ENCODE results near the gene LSR.
"Not testable (repeated sequence)": the region's sequence is repeated elsewhere in the genome, so short reads cannot be mapped to it uniquely, and the experiment has no call there.

LSR gene

GRCh38 chr19:35236638-35237400, 12.0 kb upstream of the LSR start:
- Histone ChIP-seq H3K27me3 (ENCODE audit: control insufficient read depth, insufficient read depth, low read length) (no peaks in the 10 kb centered on the region), H3K4me1 (ENCODE audit: control insufficient read depth, insufficient read depth, low read length) (no peaks in the 10 kb centered on the region), H3K9me3 (ENCODE audit: control insufficient read depth, insufficient read depth, low read length) (no peaks in the 10 kb centered on the region), H3K9ac (ENCODE audit: low read depth, low read length) (no peak overlapping the region), H3K36me3 (ENCODE audit: control insufficient read depth, insufficient read depth, low read length) (no peaks in the 10 kb centered on the region), H3K4me3 (ENCODE audit: low read depth, low read length) (no peak overlapping the region)

DNA sequence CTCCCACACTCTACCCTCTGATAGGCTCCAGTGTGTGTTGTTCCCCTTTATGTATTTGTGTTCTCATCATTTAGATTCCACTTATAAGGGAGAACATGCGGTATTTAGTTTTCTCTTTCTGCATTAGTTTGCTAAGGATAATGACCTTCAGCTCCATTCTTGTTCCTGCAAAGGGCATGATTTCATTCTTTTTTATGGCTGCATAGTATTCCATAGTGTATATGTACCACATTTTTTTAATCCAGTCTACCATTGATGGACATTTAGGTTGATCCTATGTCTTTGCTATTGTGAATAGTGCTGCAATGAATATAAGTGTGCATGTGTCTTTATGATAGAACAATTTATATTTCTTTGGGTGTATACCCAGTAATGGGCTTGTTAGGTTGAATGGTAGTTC, 9.2 kb upstream of the LSR start:
- not testable (repeated sequence) for H3K9me3 ChIP-seq (ENCODE audit: control insufficient read depth, insufficient read depth, low read length); H3K9ac ChIP-seq (ENCODE audit: low read depth, low read length); H3K36me3 ChIP-seq (ENCODE audit: control insufficient read depth, insufficient read depth, low read length); H3K4me3 ChIP-seq (ENCODE audit: low read depth, low read length); H3K4me1 ChIP-seq (ENCODE audit: control insufficient read depth, insufficient read depth, low read length); H3K27me3 ChIP-seq (ENCODE audit: control insufficient read depth, insufficient read depth, low read length)

GRCh38 chr19:35240327-35240726, 8.5 kb upstream of the LSR start:
- Histone ChIP-seq H3K9ac (ENCODE audit: low read depth, low read length) (no peak overlapping the region), H3K36me3 (ENCODE audit: control insufficient read depth, insufficient read depth, low read length) (no peaks in the 10 kb centered on the region), H3K9me3 (ENCODE audit: control insufficient read depth, insufficient read depth, low read length) (no peaks in the 10 kb centered on the region), H3K27me3 (ENCODE audit: control insufficient read depth, insufficient read depth, low read length) (no peaks in the 10 kb centered on the region), H3K4me3 (ENCODE audit: low read depth, low read length) (no peak overlapping the region), H3K4me1 (ENCODE audit: control insufficient read depth, insufficient read depth, low read length) (no peaks in the 10 kb centered on the region)

DNA sequence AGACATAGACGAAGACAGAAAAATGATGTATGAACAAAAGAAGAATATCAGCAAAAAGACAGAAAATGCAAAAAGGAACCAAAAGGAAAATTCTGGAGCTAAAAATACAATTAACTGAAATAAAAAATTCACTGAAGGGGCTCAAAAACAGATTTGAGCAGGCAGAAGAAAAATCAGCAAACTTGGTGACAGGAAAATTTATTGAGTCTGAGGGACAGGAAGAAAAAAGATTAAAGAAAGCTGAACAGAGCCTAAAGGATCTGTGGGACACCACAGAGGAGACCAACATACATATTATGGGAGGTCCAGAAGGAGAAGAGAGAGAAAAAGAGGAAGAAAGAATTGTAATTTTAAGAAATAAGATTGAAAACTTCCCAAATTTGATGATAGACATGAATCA, 7.4 kb upstream of the LSR start:
- Histone ChIP-seq H3K4me1 (ENCODE audit: control insufficient read depth, insufficient read depth, low read length) (no peaks in the 10 kb centered on the region), H3K4me3 (ENCODE audit: low read depth, low read length) (no peak overlapping the region), H3K27me3 (ENCODE audit: control insufficient read depth, insufficient read depth, low read length) (no peaks in the 10 kb centered on the region), H3K36me3 (ENCODE audit: control insufficient read depth, insufficient read depth, low read length) (no peaks in the 10 kb centered on the region), H3K9ac (ENCODE audit: low read depth, low read length) (no peak overlapping the region), H3K9me3 (ENCODE audit: control insufficient read depth, insufficient read depth, low read length) (no peaks in the 10 kb centered on the region)

GRCh38 chr19:35246466-35247092, 2.2 kb upstream of the LSR start:
- Histone ChIP-seq H3K4me3 (ENCODE audit: low read depth, low read length) (no peak overlapping the region), H3K4me1 (ENCODE audit: control insufficient read depth, insufficient read depth, low read length) (peaks cover 4% of the 10 kb centered on the region), H3K9ac (ENCODE audit: low read depth, low read length) (no peak overlapping the region), H3K36me3 (ENCODE audit: control insufficient read depth, insufficient read depth, low read length) (peaks cover 14% of the 10 kb centered on the region), H3K9me3 (ENCODE audit: control insufficient read depth, insufficient read depth, low read length) (no peaks in the 10 kb centered on the region), H3K27me3 (ENCODE audit: control insufficient read depth, insufficient read depth, low read length) (no peaks in the 10 kb centered on the region)

GRCh38 chr19:35247526-35248309, 1.1 kb upstream of the LSR start:
- Histone ChIP-seq H3K4me1 (ENCODE audit: control insufficient read depth, insufficient read depth, low read length) (peaks cover 4% of the 10 kb centered on the region), H3K9ac (ENCODE audit: low read depth, low read length) (peak overlapping the region; percentile 99), H3K36me3 (ENCODE audit: control insufficient read depth, insufficient read depth, low read length) (peaks cover 15% of the 10 kb centered on the region), H3K9me3 (ENCODE audit: control insufficient read depth, insufficient read depth, low read length) (no peaks in the 10 kb centered on the region), H3K4me3 (ENCODE audit: low read depth, low read length) (peak overlapping the region; percentile 90), H3K27me3 (ENCODE audit: control insufficient read depth, insufficient read depth, low read length) (no peaks in the 10 kb centered on the region)

DNA sequence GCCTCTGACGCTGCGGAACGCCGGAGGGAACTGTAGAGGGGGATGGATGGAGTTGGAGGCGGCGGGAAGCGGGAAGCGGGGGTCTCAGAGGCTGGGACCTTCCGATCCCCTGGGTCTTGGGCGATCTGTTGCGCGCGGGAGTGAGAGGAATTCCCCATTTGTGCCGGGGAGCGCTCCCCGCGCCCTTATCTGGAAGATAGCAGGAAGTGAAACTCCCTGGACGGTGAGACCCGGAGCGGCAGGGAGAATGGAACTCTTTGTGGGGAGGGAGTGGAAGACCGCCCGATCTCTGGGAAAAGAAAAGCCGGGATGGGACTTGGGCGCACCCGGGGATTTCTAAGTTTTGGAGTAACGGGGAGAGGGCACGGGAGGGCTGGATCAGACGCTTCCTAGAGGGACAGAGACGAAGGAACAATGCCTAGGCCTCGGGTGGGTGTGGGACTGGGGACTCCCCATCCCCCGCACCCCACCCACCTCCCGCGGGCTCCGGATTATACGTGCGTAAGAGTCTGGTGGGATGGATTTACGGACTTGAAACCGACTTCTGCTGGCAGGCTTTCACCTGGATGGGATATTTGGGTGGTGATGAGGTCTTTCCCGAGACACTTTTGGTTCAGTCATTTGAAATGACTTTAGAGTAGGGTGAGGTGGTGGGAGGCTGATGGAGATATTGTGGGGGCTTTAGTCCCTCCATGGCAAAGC, 495 bp downstream of the LSR start:
- Histone ChIP-seq H3K4me3 (ENCODE audit: low read depth, low read length) (peak overlapping the region; percentile 90), H3K4me1 (ENCODE audit: control insufficient read depth, insufficient read depth, low read length) (peaks cover 6% of the 10 kb centered on the region), H3K9ac (ENCODE audit: low read depth, low read length) (peak overlapping the region; percentile 99)

DNA sequence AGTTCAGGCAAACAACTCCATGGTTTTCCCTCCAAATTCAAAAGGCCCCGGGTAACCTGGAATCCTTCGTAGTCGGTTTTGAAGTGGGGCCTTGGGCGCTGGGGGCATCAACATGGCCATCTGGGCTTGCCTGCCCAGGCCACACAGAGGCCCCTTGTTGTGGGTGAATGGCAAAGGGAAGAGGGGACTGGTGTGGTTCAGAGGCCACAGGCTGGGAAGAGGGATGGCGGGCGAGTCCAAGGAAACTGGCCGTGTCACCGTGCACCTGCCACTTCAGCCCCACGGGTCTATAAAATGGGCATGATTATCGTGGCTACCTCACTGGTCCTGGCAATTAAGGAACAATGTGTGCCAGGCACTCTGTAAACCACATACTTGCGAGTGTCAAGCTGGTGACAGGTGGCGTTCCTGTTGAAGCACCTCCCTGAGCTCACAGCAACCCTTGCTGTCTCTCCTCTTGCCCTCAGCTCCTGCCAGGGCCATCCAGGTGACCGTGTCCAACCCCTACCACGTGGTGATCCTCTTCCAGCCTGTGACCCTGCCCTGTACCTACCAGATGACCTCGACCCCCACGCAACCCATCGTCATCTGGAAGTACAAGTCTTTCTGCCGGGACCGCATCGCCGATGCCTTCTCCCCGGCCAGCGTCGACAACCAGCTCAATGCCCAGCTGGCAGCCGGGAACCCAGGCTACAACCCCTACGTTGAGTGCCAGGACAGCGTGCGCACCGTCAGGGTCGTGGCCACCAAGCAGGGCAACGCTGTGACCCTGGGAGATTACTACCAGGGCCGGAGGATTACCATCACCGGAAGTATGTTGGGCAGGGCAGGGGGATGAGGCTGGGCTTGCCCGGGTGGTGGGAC, 1.3 kb downstream of the LSR start:
- Histone ChIP-seq H3K36me3 (ENCODE audit: control insufficient read depth, insufficient read depth, low read length) (peaks cover 31% of the 10 kb centered on the region), H3K9ac (ENCODE audit: low read depth, low read length) (peak overlapping the region; percentile 99), H3K27me3 (ENCODE audit: control insufficient read depth, insufficient read depth, low read length) (no peaks in the 10 kb centered on the region), H3K9me3 (ENCODE audit: control insufficient read depth, insufficient read depth, low read length) (no peaks in the 10 kb centered on the region), H3K4me1 (ENCODE audit: control insufficient read depth, insufficient read depth, low read length) (peaks cover 6% of the 10 kb centered on the region), H3K4me3 (ENCODE audit: low read depth, low read length) (peak overlapping the region; percentile 90)

More for the DNA sequence above, 495 bp downstream of the LSR start:
- Histone ChIP-seq H3K27me3 (ENCODE audit: control insufficient read depth, insufficient read depth, low read length) (no peaks in the 10 kb centered on the region), H3K36me3 (ENCODE audit: control insufficient read depth, insufficient read depth, low read length) (peaks cover 23% of the 10 kb centered on the region), H3K9me3 (ENCODE audit: control insufficient read depth, insufficient read depth, low read length) (no peaks in the 10 kb centered on the region)

- Histone ChIP-seq H3K9ac (ENCODE audit: low read depth, low read length) (no peak overlapping the region), H3K4me1 (ENCODE audit: control insufficient read depth, insufficient read depth, low read length) (peaks cover 6% of the 10 kb centered on the region), H3K4me3 (ENCODE audit: low read depth, low read length) (no peak overlapping the region), H3K36me3 (ENCODE audit: control insufficient read depth, insufficient read depth, low read length) (peaks cover 38% of the 10 kb centered on the region), H3K9me3 (ENCODE audit: control insufficient read depth, insufficient read depth, low read length) (no peaks in the 10 kb centered on the region), H3K27me3 (ENCODE audit: control insufficient read depth, insufficient read depth, low read length) (no peaks in the 10 kb centered on the region)
These were observed 2.7 kb downstream of the LSR start for GRCh38 chr19:35251456-35251855.

GRCh38 chr19:35253316-35254286, 4.8 kb downstream of the LSR start:
- H3K36me3 ChIP-seq (ENCODE audit: control insufficient read depth, insufficient read depth, low read length): peaks cover 50% of the 10 kb centered on the region

More at GRCh38 chr19:35253316-35254286, 4.8 kb downstream of the LSR start:
- no peaks in the 10 kb centered on the region for H3K9me3 ChIP-seq (ENCODE audit: control insufficient read depth, insufficient read depth, low read length)
- no peak overlapping the region for H3K9ac ChIP-seq (ENCODE audit: low read depth, low read length)
- H3K4me3 ChIP-seq (ENCODE audit: low read depth, low read length): no peak overlapping the region
- H3K4me1 ChIP-seq (ENCODE audit: control insufficient read depth, insufficient read depth, low read length): peaks cover 6% of the 10 kb centered on the region
- H3K27me3 ChIP-seq (ENCODE audit: control insufficient read depth, insufficient read depth, low read length): no peaks in the 10 kb centered on the region

Data from iPS-15b (cell line).